Mucosa of gallbladder (tissue), 1 donor: ENCODE measurements around the gene OPN1SW. TPM values are rescaled to one million over a fixed set of nuclear protein-coding genes. Genes with fewer than 3 reads are reported as not detected.
A peak's percentile ranks its signal among the peaks of the same experiment; 100 is the strongest.

Experiments
- DNase-seq: peaks from one replicate; pipeline ENCODE4 v3.0.0-alpha.2; 2020; ENCODE audit warnings: low spot score
- total RNA-seq: library from RNA; stranded (reverse); gene quantifications from one replicate; pipeline ENCODE4 v1.2.1, GENCODE V29; 2021
- donor health status: DM: no; HTN: no; CAD: no.

The OPN1SW gene
- total RNA-seq: not detected

DNA sequence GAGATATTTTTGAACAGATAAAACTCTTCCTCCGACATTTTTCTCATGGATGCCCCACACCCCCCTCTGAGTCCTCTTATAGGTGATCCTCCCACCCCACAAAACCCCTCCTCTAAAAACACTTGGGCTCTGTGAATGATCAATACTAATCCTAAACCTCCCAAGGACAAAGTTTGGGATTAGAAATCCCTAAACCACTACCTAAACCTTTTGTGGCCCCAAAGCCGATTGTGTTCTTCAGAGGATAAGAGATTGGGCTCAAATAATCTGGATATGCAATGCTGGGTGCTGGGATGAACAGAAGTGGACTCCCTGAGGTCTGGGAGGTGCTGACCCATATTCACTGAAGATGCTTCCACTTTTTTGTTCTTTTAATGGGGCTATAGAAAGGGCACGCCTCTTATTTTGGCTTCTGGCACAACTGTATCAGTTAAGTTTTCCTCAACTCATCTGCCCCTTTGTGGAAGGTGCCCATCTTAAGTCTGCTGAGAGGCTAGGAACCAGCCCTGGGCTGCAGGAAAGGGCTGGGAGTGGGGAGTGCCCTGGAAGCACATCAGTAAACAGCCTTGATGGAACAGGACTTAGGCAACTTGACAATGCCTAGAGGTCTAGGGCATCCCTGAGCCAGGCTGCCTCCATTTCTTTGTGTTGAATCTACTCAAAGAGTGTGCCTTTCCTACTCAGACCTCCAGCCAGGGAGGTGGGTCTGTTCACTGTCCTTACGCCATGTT lies at the start of gene OPN1SW:
Gene OPN1SW (minus strand): TSS at position 51 of the 731 bp plus-strand sequence. CDS start 13 bp downstream, at position 38.
- no peak for DNase-seq

DNA sequence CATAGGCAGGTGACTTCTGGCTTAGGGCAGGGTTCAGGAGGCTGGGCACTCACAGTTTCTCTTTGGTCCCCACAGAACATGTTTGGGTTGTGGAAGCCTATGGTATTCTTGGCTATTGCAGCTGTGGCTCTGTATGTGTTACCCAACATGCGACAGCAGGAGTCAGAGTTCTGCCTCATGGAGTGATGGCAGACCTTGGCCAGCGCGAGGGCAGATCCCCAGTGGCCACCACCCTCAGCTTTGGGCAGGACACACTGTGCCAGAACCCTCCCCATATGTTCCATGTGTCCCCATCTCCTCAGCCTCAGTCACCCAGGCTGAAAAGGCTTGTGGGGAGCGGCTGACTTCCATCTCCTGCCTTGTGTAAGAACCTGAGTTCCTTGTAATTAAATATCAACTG lies 46.1 kb upstream of the OPN1SW start:
- DNase-seq: no peak

DNA sequence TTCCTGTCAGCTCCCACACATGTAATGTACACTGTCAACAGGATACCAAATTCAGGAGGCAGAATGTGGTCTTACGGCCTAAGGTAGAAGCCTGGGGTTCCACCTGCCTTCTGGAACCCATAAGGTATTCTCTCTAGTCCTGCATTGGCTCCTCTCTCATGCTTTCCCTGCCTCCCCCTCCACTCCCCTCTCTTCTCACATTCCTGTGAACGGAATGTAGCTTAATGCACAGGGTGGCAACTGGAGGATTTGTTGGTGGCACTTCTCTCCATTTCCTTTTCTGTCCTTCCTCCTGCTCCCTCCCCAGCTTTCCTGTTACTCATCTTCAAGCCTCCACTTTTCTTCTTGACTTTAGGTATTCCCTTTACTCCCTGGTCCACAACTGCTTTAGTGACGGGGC lies 43.1 kb upstream of the OPN1SW start:
- DNase-seq: no peak

DNA sequence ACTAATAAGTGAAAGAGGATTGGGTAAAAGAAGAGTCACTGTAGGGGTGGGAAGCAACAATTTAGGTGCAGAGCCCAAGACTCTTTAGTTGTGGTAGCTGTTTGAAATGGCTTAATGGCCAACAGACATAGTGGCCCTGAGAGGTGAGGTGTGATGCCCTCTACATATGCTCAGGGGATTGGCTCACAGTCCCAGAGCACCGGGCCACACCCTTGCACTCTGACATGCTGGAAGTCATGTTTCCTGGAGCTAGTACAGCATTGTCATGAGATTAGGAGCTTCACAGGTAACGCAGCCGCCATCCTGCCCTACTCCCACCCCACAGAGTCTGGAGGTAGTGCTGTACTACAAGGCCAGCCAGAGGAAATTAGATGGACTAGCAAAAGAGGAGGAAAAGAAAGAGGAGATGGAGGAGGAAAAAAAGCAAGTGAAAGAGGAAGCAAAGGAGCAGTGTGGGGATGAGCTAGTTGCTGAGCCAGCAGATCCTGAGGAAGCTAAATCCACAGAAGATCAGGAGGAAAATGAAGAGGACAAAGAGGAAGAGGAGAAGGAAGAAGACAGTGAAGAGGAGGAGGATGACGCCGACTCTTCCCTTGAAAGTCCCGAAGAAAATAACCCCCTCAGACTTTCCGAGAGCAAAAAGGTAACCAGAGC lies 39.8 kb upstream of the OPN1SW start:
- DNase-seq: no peak

GRCh38 chr7:128814499-128814898 lies 38.9 kb upstream of the OPN1SW start:
- no peak for DNase-seq

GRCh38 chr7:128812514-128813168 lies 37.0 kb upstream of the OPN1SW start:
- DNase-seq: peak; percentile 81

DNA sequence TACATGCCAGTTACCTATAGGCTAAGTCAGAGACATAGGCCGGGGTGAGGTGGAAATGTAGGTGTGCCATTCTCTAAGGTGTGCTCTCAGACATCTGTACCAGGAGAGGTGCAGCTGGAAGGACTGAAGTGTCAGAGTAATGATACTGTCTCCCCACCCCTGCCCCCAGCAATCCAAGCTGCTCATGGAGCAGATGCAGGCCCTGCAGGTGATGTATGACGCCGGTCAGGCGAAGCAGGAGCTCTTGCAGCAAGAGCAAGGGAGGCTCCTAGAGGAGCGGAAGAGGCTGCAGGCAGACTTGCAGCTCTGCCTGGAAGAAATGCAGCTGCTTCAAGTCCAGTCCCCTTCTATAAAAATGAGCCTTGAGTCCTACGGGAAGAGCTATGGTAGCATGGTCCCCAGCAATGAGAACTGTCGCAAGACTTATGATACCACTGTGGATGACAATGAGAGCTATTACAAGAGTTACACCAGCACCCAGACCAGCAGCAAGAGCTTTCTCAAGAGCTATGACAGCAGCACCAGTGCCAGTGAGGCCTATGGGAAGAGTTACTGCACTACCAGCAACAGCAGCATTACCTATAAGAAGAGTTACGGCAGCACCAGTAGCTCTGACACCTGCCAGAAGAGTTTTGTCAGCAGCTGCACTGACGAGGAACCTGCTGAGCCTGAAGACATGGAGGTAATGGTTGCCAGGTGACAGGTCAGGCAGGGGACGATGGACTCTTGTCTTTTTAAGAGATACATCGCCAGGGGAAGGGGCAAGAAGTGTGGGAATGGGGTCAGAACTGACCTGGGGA lies 36.2 kb upstream of the OPN1SW start:
- DNase-seq: no peak

DNA sequence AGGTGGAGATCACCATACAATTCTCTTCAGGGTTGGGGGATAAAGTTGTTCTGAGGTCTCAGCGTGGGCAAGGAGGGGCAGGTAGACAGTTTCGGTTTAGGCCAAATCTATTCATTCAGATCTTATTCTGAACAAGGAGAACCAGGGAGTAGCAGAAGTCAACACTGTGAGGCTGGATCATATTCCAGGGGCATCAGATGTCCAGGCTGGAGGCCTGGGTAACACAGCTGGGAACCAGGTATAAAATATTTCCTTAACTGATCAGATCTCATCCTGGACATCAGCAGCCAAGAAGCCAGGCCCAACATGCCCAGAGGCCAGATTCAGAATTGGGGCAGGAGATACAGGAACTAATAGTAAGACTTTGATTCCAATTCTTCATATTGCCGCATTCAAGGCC lies 35.4 kb upstream of the OPN1SW start:
- DNase-seq: no peak

- DNase-seq: no peak
Observed at GRCh38 chr7:128810473-128810872, 34.9 kb upstream of the OPN1SW start.

- no peak for DNase-seq
Observed at GRCh38 chr7:128809363-128809762, 33.8 kb upstream of the OPN1SW start.

DNA sequence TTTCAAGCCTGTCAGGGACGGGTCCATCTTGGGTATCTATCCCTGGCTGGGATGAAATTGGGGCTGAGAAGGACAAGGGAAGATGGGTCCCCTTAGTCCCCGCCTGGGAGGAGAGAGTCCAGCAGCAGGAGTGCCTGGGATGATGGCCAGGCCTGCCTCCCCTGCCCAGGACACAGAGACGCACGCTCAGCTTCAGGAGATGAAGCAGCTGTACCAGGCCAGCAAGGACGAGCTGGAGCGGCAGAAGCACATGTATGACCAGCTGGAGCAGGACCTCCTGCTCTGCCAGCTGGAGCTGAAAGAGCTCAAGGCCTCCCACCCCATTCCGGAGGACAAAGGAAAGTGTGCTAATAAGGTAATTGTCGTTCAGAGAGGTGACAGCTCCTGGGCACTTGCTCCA lies 31.6 kb upstream of the OPN1SW start:
- DNase-seq: no peak

- no peak for DNase-seq
Observed at GRCh38 chr7:128805225-128805624, 29.6 kb upstream of the OPN1SW start.

GRCh38 chr7:128804484-128804883 lies 28.9 kb upstream of the OPN1SW start:
- DNase-seq: no peak

- DNase-seq: no peak
Observed at GRCh38 chr7:128801667-128802418, 26.2 kb upstream of the OPN1SW start.

DNA sequence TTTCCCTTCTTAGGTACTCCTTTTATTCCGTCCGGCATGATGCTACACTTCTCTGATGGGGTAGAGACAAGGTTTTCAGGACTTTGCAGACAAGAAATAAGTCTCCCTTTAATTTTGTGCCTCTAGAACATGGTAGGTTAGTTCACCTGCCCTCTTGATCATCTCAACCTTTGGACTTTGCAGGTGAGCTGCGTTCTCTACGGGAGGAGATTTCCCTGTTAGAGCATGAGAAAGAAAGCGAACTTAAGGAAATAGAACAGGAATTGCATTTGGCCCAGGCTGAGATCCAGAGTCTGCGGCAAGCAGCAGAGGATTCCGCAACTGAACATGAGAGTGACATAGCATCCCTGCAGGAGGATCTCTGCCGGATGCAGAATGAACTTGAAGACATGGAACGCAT lies 25.4 kb upstream of the OPN1SW start:
- DNase-seq: no peak

- DNase-seq: no peak
Observed at GRCh38 chr7:128800567-128800966, 25.0 kb upstream of the OPN1SW start.

GRCh38 chr7:128799451-128799850 lies 23.9 kb upstream of the OPN1SW start:
- no peak for DNase-seq

- no peak for DNase-seq
Observed at GRCh38 chr7:128796327-128796726, 20.7 kb upstream of the OPN1SW start.

- DNase-seq: no peak
Observed at GRCh38 chr7:128795129-128795528, 19.5 kb upstream of the OPN1SW start.

- no peak for DNase-seq
Observed at GRCh38 chr7:128794436-128794835, 18.8 kb upstream of the OPN1SW start.

- no peak for DNase-seq
Observed at GRCh38 chr7:128794020-128794419, 18.4 kb upstream of the OPN1SW start.

DNA sequence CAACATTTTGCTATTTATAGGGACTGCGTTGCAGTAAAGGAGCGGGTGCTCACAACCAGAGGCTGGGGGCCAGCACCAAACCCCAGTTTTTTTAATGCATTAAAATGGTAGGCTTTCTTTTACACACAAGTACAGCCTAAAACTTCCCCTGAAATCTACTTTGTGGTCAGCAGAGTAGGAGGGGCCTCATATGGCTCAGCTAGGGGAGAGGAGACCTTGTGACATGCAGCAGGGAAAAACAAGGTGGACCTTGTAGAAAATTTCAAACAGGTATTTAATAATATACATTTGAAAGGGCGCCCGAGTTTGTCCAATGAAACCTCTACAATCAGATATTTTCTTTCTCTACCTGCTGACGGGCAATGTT lies 17.6 kb upstream of the OPN1SW start:
- DNase-seq: no peak
